Uterus (tissue), 4 donors: ENCODE measurements around the gene MAPKAPK2. TPM values are rescaled to one million over a fixed set of nuclear protein-coding genes. Genes with fewer than 3 reads are reported as not detected.

Experiments used
- DNase-seq, 2 donors: peaks; one replicate each; pipeline ENCODE4 v3.0.0-alpha.2; 2019 to 2020
- H3K27ac ChIP-seq, 2 donors: fragments of 200-600 bp; sonication (generic); 1 replicate in 1 of 2; 2 replicates in 1 of 2; pipeline ENCODE4 v1.5.1; 2016 to 2018
- H3K27me3 ChIP-seq, 2 donors: fragments of 200-600 bp; sonication (generic); one replicate each; pipeline ENCODE4 v1.5.1; 2018 to 2019; ENCODE audit warnings: control low read depth in 1 of 2
- H3K36me3 ChIP-seq, 2 donors: fragments of 200-600 bp; sonication (generic); one replicate each; pipeline ENCODE4 v1.5.1; 2019; ENCODE audit warnings: control low read depth in 1 of 2
- H3K4me1 ChIP-seq, 2 donors: fragments of 200-600 bp; sonication (generic); one replicate each; pipeline ENCODE4 v1.5.1; 2018 to 2019; ENCODE audit warnings: control low read depth in 1 of 2
- H3K4me3 ChIP-seq, 2 donors: fragments of 200-600 bp; sonication (generic); 1 replicate in 1 of 2; 2 replicates in 1 of 2; pipeline ENCODE4 v1.5.1; 2018 to 2019; ENCODE audit warnings: mild to moderate bottlenecking in 1 of 2
- H3K9me3 ChIP-seq, 2 donors: fragments of 200-600 bp; sonication (generic); one replicate each; pipeline ENCODE4 v1.5.1; 2019; ENCODE audit warnings: control low read depth in 1 of 2
- POLR2A ChIP-seq, 2 donors: fragments of 450-650 bp; IDR thresholded peaks; one replicate each; pipeline ENCODE4 v1.6.1; 2016; ENCODE audit warnings: antibody characterized with exemption in 2 of 2, mild to moderate bottlenecking in 1 of 2, moderate library complexity in 1 of 2
- intact Hi-C: fragments of 100-400 bp; cut with DNase I; formaldehyde crosslinking; loops from one replicate; pipeline ENCODE4 v1.15.1; 2023; ENCODE audit warnings: low total_unique reads
- total RNA-seq, 4 donors: library from RNA; depleted of rRNA in 3 of 4; stranded (reverse); fragments of >200 nt in 3 of 4; gene quantifications; one replicate each; pipeline versions ENCODE4 v1.1.0 to v1.2.4, GENCODE V29; 2014 to 2023
- TF ChIP-seq, protein P1 (sequence below), 4 experiments: fragments of 200-600 bp in 2 of 4; fragments of 450-650 bp in 2 of 4; sonication (generic) in 2 of 4; IDR thresholded peaks; one replicate each; pipeline ENCODE4 v1.5.1; 2016 to 2019; ENCODE audit warnings: antibody characterized with exemption in 4 of 4, mild to moderate bottlenecking in 2 of 4, moderate library complexity in 1 of 4
- donor health status: DM: yes; HTN: yes; CAD: no.

Gene MAPKAPK2
- total RNA-seq, 4 donors from 2014 or later: 17.1 to 89.2 (median 27.4) TPM

DNA sequence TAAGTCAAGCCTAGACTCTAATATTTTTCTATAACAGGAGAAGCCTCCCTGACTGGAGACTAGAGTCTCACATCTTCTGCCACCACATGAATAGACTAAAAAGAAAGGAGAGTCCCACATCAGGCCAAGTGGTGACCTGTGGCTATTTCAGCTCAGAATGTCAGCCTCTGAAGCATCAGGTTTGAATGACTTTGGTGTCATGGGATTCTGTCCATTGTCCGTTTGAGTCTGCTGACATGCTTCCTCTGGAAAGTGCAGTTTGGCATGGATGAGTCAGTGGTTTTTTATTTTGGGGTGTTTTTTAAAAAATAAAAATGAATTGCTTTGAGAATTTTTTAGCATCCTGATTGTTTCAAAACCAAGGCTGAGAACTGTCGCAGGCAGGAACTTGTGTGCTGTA is 29.9 kb upstream of the MAPKAPK2 start:
- Histone ChIP-seq H3K27ac (peak overlapping the region in 1 of 2 donors; percentile 27), H3K9me3 (no peaks in the 10 kb centered on the region), H3K36me3 (no peaks in the 10 kb centered on the region), H3K27me3 (no peaks in the 10 kb centered on the region), H3K4me3 (no peak overlapping the region), H3K4me1 (no peaks in the 10 kb centered on the region)
- no peak for DNase-seq
- TF ChIP-seq POLR2A (IDR thresholded peaks at IDR 0.05): no peak
- TF ChIP-seq, protein P1, sequence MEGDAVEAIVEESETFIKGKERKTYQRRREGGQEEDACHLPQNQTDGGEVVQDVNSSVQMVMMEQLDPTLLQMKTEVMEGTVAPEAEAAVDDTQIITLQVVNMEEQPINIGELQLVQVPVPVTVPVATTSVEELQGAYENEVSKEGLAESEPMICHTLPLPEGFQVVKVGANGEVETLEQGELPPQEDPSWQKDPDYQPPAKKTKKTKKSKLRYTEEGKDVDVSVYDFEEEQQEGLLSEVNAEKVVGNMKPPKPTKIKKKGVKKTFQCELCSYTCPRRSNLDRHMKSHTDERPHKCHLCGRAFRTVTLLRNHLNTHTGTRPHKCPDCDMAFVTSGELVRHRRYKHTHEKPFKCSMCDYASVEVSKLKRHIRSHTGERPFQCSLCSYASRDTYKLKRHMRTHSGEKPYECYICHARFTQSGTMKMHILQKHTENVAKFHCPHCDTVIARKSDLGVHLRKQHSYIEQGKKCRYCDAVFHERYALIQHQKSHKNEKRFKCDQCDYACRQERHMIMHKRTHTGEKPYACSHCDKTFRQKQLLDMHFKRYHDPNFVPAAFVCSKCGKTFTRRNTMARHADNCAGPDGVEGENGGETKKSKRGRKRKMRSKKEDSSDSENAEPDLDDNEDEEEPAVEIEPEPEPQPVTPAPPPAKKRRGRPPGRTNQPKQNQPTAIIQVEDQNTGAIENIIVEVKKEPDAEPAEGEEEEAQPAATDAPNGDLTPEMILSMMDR (IDR thresholded peaks at IDR 0.05): no peak
- intact Hi-C loops: no loop called here

DNA sequence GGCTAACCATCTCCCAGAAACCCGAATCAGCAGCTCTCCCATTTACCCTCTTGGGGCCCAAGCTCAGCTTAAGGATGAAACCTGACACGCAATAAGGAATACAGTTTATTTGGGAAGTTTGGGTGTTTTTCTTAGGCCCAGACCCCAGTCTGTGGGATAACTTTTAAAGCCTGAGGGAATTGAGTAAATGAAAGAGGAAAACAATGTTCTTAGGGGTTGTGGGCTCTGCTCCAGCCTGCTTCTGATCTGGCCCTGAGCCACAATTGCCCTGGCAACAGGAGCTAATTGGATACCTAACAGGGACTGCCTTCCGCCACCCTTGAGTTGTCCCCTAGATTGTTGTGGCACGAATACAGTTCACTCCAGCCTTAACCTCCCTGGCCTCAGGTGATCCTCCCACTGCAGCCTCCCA is 29.2 kb upstream of the MAPKAPK2 start:
- Histone ChIP-seq H3K4me1 (no peaks in the 10 kb centered on the region), H3K27me3 (no peaks in the 10 kb centered on the region), H3K9me3 (no peaks in the 10 kb centered on the region), H3K27ac (peak overlapping the region in 1 of 2 donors; percentile 27), H3K36me3 (no peaks in the 10 kb centered on the region), H3K4me3 (no peak overlapping the region)
- intact Hi-C loops: no loop called here
- TF ChIP-seq, protein P1 (IDR thresholded peaks at IDR 0.05): no peak
- no peak for TF ChIP-seq POLR2A (IDR thresholded peaks at IDR 0.05)
- no peak for DNase-seq

DNA sequence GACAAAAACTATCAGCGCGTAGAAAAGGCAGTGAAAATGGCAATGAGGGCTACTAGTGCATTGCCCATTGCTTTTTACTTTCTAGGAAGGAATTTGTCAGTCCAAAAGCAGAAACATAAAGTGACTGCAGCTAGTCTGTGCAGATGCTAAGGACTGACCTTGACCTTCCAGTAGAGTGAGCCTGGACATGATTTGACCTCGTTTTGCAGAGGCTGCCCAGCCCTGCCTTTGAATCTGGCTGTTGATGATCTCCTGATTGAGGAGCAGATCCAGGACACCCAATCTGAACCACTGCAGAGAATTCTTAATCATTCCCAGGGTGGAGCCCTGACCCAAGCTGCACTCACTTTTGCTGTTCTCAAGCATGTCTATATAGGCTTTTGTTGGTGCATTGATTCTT is 27.8 kb upstream of the MAPKAPK2 start:
- Histone ChIP-seq H3K27me3 (no peaks in the 10 kb centered on the region), H3K27ac (no peak overlapping the region), H3K36me3 (no peaks in the 10 kb centered on the region), H3K4me3 (no peak overlapping the region), H3K4me1 (no peaks in the 10 kb centered on the region), H3K9me3 (no peaks in the 10 kb centered on the region)
- no peak for TF ChIP-seq POLR2A (IDR thresholded peaks at IDR 0.05)
- TF ChIP-seq, protein P1 (IDR thresholded peaks at IDR 0.05): no peak
- DNase-seq: no peak
- intact Hi-C loops: no loop called here

DNA sequence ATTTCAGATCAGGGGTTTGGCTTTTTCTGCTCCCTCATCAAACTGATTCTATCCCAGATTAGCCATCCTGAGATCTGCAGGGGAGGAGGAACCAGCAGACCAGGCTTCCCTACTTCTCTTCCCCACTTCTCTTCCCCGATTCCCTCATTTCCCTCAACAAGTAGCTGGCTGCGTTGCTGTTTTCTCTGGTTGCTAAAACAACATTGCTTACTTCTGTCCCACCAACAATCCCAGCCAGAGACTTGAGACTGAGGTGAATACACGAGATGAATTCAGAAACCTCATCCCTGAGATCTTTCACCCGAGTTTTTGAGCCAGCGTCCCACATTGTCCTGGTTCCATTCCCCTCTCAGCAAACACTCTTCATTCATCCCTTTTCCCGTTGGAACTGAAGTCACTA is 27.0 kb upstream of the MAPKAPK2 start:
- intact Hi-C loops: no loop called here
- no peak for TF ChIP-seq POLR2A (IDR thresholded peaks at IDR 0.05)
- TF ChIP-seq, protein P1 (IDR thresholded peaks at IDR 0.05): no peak
- H3K27ac ChIP-seq: no peak overlapping the region
- no peaks in the 10 kb centered on the region for H3K36me3 ChIP-seq
- H3K4me1 ChIP-seq: no peaks in the 10 kb centered on the region
- H3K4me3 ChIP-seq: no peak overlapping the region
- H3K27me3 ChIP-seq: no peaks in the 10 kb centered on the region
- H3K9me3 ChIP-seq: no peaks in the 10 kb centered on the region
- no peak for DNase-seq

DNA sequence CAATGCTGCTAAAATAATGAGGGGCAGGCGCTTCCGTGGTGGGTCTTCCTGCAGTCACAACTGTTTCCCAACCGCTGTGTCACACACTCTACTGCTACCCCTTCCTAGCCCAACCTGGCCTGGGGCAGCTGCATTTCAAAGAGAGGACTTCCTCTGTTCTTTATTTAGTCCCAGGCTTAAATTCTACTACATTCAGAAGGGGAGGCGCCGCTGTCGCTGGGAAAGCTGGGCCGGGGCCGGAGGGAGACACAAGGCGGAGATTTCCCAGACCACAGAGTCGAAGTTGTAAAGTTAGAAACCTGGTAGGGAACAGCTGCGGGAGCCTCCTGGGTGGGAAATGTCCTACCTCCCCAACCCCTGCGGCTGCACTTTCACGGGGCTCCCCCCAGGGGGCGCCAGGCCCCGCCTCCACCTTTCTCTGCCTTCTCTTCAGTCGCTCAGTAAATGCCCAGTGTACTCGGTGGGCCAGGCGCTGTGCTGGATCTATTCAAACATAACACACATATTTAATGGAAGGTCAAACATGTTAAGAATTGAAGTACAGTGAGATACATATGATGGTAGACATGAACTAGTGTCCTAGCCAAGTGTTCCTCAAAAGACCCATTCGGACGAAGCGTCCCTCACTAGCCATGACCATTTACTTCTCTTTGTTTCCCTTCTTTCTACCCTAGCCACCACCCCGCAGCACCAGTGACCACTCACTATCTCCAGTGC is 26.3 kb upstream of the MAPKAPK2 start:
- Histone ChIP-seq H3K27me3 (no peaks in the 10 kb centered on the region), H3K4me3 (no peak overlapping the region), H3K9me3 (no peaks in the 10 kb centered on the region), H3K4me1 (no peaks in the 10 kb centered on the region), H3K27ac (no peak overlapping the region), H3K36me3 (no peaks in the 10 kb centered on the region)
- no peak for TF ChIP-seq POLR2A (IDR thresholded peaks at IDR 0.05)
- TF ChIP-seq, protein P1 (IDR thresholded peaks at IDR 0.05): peak; percentile 22 to 52 (median 34)
- intact Hi-C loops: no loop called here
- no peak for DNase-seq
